ENCODE results near the gene TRMT112.
A peak's percentile ranks its signal among the peaks of the same experiment; 100 is the strongest.

DNA sequence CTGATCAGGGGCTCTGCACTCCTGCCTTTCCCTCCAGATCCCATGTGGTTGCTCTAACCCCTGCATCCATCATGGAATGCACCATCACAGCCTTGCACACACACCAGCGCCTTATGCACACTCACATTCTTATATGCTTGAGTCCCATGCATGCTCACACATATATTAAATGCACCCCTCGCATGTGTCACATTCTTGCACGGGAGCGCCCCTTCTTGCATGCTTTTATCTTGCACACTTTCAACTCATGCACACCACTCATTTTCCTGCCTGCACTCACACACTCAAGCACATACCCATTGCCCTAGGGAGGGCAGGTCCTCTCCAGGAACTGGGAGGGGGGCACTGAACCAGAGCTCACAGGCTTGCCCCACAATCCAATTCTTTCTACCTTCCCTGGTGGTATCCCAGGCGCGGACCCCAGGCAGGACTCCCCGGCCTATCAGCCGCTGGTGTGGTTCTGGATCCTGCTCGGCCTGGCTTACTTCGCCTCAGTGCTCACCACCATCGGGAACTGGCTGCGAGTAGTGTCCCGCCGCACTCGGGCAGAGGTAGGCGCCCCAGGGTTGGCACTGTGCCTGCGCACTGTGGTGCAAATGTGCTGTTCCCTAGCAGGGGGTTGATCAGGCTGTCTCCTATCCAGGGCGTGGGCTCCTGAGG, 19.5 kb downstream of the TRMT112 start:
- TF ChIP-seq CTCF (conservative IDR thresholded peaks at IDR 0.05; ENCODE audit: low read depth in 2 of 2) (no peak), EZH2 (IDR thresholded peaks at IDR 0.05; ENCODE audit: low read depth, unreplicated experiment) (peak; percentile 68), POLR2AphosphoS5 (IDR thresholded peaks at IDR 0.05; ENCODE audit: low read depth) (no peak), EZH2phosphoT487 (IDR thresholded peaks at IDR 0.05; ENCODE audit: unreplicated experiment) (no peak)

All from GM23338 (cell line).